Hepatocyte (in vitro differentiated cells): Measurements from ENCODE around the gene TGM2. TPM values are rescaled to one million over a fixed set of nuclear protein-coding genes. Genes with fewer than 3 reads are reported as not detected.
"Not testable (repeated sequence)": the region's sequence is repeated elsewhere in the genome, so short reads cannot be mapped to it uniquely, and the experiment has no call there.

ENCODE experiments used
- DNase-seq: peaks from one replicate; pipeline ENCODE4 v3.0.0-alpha.2; 2016; ENCODE audit warnings: low spot score
- H2AFZ ChIP-seq: fragments of 200-600 bp; sonication (generic); 2 replicates; pipeline ENCODE4 v1.6.0; 2016; ENCODE audit warnings: antibody characterized with exemption, mild to moderate bottlenecking
- H3K27ac ChIP-seq: fragments of 200-600 bp; sonication (generic); 2 replicates; pipeline ENCODE4 v1.5.1; 2016; ENCODE audit warnings: mild to moderate bottlenecking
- H3K27me3 ChIP-seq: fragments of 200-600 bp; sonication (generic); 2 replicates; pipeline ENCODE4 v1.6.1; 2016
- H3K36me3 ChIP-seq: fragments of 200-600 bp; sonication (generic); replicated peaks from 2 replicates; pipeline ENCODE4 v1.5.1; 2016; ENCODE audit warnings: low read depth; ENCODE audit not compliant: insufficient read depth
- H3K4me1 ChIP-seq: fragments of 200-600 bp; sonication (generic); 2 replicates; pipeline ENCODE4 v1.5.1; 2016; ENCODE audit warnings: mild to moderate bottlenecking, moderate library complexity; ENCODE audit not compliant: insufficient read depth
- H3K4me2 ChIP-seq: fragments of 200-600 bp; sonication (generic); 2 replicates; pipeline ENCODE4 v1.6.0; 2016
- H3K4me3 ChIP-seq: fragments of 200-600 bp; sonication (generic); 2 replicates; pipeline ENCODE4 v1.5.1; 2016; ENCODE audit warnings: mild to moderate bottlenecking
- H3K79me2 ChIP-seq: fragments of 200-600 bp; sonication (generic); 2 replicates; pipeline ENCODE4 v1.6.0; 2017; ENCODE audit warnings: mild to moderate bottlenecking
- H3K9me2 ChIP-seq: fragments of 200-600 bp; sonication (generic); replicated peaks from 2 replicates; pipeline ENCODE4 v1.6.0; 2017; ENCODE audit warnings: mild to moderate bottlenecking; ENCODE audit not compliant: insufficient read depth
- H3K9me3 ChIP-seq: fragments of 200-600 bp; sonication (generic); 2 replicates; pipeline ENCODE4 v1.5.1; 2016; ENCODE audit warnings: low read depth, mild to moderate bottlenecking
- H4K20me1 ChIP-seq: fragments of 200-600 bp; sonication (generic); 2 replicates; pipeline ENCODE4 v1.6.0; 2016; ENCODE audit warnings: mild to moderate bottlenecking; ENCODE audit not compliant: insufficient read depth, poor library complexity, severe bottlenecking
- EZH2 ChIP-seq: fragments of 200-600 bp; sonication (generic); IDR thresholded peaks from 2 replicates; pipeline ENCODE4 v1.6.1; 2016; ENCODE audit warnings: antibody characterized with exemption, mild to moderate bottlenecking, borderline replicate concordance
- EZH2phosphoT487 ChIP-seq: fragments of 200-600 bp; sonication (generic); IDR thresholded peaks from one replicate; pipeline ENCODE4 v1.6.1; 2018; ENCODE audit warnings: antibody characterized with exemption, mild to moderate bottlenecking, low read depth, moderate library complexity; ENCODE audit not compliant: unreplicated experiment, severe bottlenecking
- WGBS: methylation state at CpG from one replicate; pipeline ENCODE4 v1.1.6; 2016; ENCODE audit warnings: low lambda C conversion rate; ENCODE audit errors: missing lambda C conversion rate; 5-methylcytosine and 5-hydroxymethylcytosine counted together
- polyA plus RNA-seq: library from polyadenylated mRNA; unstranded; fragments of >200 nt; fragmentation: Nextera tagmentation; extraction: Ambion mirVana; gene quantifications from 2 replicates; pipeline ENCODE4 v1.2.1, GENCODE V29; 2016
- total RNA-seq: library from RNA; depleted of rRNA; stranded (reverse); fragments of >200 nt; gene quantifications from 2 replicates; pipeline ENCODE4 v1.2.3, GENCODE V29; 2014
- TF ChIP-seq, protein P1 (sequence below): fragments of 200-600 bp; sonication (generic); IDR thresholded peaks from 2 replicates; pipeline ENCODE4 v1.5.1; 2016; ENCODE audit warnings: antibody characterized with exemption, mild to moderate bottlenecking; ENCODE audit not compliant: poor library complexity

Gene TGM2
- total and polyA plus RNA-seq, 2 experiments from 2014 or later, result 85.8 to 133 TPM

DNA sequence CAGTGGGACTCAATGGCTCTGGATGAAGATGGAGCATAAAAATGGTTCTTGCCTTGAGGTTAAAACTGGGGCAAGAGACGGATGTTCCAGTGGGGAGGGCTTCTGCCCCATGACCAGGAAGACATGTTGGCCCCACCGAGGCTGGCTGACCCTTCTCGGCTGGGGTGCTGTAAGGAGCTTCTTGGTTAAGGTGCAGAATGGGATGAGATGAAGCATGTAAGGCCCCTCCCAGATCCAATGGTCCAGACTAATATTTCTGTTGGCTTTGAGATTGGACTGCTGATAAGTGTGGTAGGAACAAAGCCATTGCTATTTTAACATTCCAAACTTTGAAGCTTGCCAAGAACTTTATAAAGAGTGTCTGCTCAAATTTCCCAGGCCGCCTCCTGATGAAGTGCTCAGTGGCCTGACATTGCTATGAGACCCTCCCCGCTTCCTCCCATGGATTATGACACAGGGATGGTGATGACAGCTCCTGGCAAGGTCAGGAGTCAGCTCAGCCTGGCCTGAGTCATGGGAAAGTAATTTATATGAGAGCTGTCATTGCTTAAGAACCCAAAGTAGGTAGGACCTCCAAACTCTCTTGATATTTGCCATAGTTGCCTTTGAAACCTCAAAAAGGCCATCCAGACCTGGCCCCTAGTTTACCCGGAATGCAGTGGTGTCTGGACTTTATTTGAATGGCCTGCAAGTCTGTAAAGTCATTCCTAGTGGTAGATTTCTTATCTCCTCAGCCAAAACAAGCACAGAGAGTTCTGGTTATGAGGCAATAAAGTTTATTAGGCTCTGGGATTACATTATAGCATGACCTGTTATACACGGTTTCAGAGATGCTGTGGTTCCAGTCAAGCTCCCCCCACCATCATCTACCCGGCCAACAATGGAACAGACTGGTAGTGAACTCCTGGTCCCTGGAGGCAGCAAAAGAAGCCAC lies 55.2 kb downstream of the TGM2 start:
- Histone ChIP-seq H2AFZ (no peak overlapping the region), H3K9me3 (no peaks in the 10 kb centered on the region), H4K20me1 (no peaks in the 10 kb centered on the region), H3K27ac (peak overlapping the region; percentile 90), H3K36me3 (no peaks in the 10 kb centered on the region), H3K4me1 (peaks cover 36% of the 10 kb centered on the region), H3K79me2 (no peaks in the 10 kb centered on the region), H3K9me2 (no peaks in the 10 kb centered on the region), H3K27me3 (no peaks in the 10 kb centered on the region), H3K4me3 (no peak overlapping the region), H3K4me2 (no peak overlapping the region)
- TF ChIP-seq, protein P1, sequence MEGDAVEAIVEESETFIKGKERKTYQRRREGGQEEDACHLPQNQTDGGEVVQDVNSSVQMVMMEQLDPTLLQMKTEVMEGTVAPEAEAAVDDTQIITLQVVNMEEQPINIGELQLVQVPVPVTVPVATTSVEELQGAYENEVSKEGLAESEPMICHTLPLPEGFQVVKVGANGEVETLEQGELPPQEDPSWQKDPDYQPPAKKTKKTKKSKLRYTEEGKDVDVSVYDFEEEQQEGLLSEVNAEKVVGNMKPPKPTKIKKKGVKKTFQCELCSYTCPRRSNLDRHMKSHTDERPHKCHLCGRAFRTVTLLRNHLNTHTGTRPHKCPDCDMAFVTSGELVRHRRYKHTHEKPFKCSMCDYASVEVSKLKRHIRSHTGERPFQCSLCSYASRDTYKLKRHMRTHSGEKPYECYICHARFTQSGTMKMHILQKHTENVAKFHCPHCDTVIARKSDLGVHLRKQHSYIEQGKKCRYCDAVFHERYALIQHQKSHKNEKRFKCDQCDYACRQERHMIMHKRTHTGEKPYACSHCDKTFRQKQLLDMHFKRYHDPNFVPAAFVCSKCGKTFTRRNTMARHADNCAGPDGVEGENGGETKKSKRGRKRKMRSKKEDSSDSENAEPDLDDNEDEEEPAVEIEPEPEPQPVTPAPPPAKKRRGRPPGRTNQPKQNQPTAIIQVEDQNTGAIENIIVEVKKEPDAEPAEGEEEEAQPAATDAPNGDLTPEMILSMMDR, result no peak
- TF ChIP-seq EZH2phosphoT487 (no peak), EZH2 (no peak)
- DNase-seq, result peak; percentile 75
- 40% methylated on average over 8 of the region's 8 CpGs for WGBS

DNA sequence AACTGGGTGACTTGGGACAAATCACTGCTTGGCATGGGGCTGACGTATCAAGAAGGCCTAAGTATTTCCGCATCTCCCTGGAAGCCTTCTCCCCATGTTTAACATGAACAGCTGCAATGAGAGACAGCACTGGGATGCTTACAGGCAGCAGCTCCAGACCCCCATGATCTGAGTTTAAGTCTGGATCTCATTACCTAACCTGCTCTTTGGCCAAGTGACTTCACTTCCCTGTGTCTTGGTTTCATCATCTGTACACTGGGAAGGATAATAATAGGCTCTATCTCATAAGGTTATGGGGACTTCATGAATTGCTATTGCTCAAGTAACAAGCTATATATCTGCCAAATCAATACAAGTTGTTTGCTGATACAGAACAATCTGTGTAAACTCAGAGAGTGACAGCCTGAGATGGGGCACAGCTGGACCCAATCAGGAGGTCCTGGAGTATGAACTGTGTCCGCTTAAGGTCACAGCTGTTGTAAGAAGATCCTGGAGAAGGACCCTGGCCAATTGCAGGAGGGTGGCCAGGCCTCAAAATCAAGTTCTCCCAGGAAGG lies 56.0 kb downstream of the TGM2 start:
- Histone ChIP-seq H3K9me2 (no peaks in the 10 kb centered on the region), H3K4me3 (no peak overlapping the region), H3K4me2 (peak overlapping the region; percentile 27), H3K36me3 (no peaks in the 10 kb centered on the region), H3K4me1 (peaks cover 36% of the 10 kb centered on the region), H4K20me1 (no peaks in the 10 kb centered on the region), H3K27me3 (no peaks in the 10 kb centered on the region), H2AFZ (no peak overlapping the region), H3K79me2 (no peaks in the 10 kb centered on the region), H3K9me3 (no peaks in the 10 kb centered on the region), H3K27ac (peak overlapping the region; percentile 90)
- TF ChIP-seq EZH2phosphoT487, result no peak
- TF ChIP-seq, protein P1, result no peak
- no peak for TF ChIP-seq EZH2
- WGBS, result 69% methylated on average over 3 of the region's 3 CpGs
- DNase-seq, result no peak

DNA sequence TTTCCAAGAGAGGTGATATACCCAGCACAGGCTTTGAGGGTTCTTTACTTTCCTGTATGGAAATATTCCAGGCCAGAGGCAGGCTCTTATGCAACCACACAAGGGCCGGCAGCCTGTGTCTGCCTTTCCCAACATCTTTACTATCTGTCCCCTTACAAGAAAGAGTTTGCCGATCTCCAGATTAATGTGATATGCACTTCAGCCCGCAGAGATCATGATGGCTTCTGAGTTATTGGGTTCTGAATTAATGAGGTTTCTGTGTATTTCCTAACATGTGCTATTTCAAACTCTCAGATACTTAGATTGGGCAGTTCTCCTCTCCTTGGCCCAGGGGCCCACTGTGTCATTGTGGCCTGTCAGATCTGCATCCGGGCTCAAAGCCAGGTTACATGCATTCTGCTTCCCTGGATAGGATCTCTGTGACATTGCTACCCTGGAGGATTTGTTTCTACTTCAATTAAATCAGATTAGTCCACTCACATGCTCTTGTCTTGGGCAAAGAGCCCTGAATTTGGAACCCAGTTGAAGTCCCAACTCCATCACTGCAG lies 56.6 kb downstream of the TGM2 start:
- Histone ChIP-seq H3K9me2 (no peaks in the 10 kb centered on the region), H2AFZ (no peak overlapping the region), H3K27ac (peak overlapping the region; percentile 90), H3K27me3 (no peaks in the 10 kb centered on the region), H4K20me1 (no peaks in the 10 kb centered on the region), H3K9me3 (no peaks in the 10 kb centered on the region), H3K79me2 (no peaks in the 10 kb centered on the region), H3K4me3 (no peak overlapping the region), H3K36me3 (no peaks in the 10 kb centered on the region), H3K4me2 (peak overlapping the region; percentile 27), H3K4me1 (peaks cover 36% of the 10 kb centered on the region)
- WGBS, result 60% methylated on average over 4 of the region's 4 CpGs
- TF ChIP-seq EZH2phosphoT487 (no peak), EZH2 (no peak)
- TF ChIP-seq, protein P1, result no peak
- no peak for DNase-seq

- H3K4me1 ChIP-seq, result peaks cover 36% of the 10 kb centered on the region
- H2AFZ ChIP-seq, H3K4me2 ChIP-seq, H3K36me3 ChIP-seq, H3K27me3 ChIP-seq, H3K9me2 ChIP-seq, H4K20me1 ChIP-seq, H3K79me2 ChIP-seq, H3K9me3 ChIP-seq, H3K4me3 ChIP-seq, DNase-seq: not testable (repeated sequence)
- 84% methylated on average over 7 of the region's 7 CpGs for WGBS
- peak overlapping the region; percentile 90 for H3K27ac ChIP-seq
Measured at GRCh38 chr20:38107916-38108315, 57.2 kb downstream of the TGM2 start.

DNA sequence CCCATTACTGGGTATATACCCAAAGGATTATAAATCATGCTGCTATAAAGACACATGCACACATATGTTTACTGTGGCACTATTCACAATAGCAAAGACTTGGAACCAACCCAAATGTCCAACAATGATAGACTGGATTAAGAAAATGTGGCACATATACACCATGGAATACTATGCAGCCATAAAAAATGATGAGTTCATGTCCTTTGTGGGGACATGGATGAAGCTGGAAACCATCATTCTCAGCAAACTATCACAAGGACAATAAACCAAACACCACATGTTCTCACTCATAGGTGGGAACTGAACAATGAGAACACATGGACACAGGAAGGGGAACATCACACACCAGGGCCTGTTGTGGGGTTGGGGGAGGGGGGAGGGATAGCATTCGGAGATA lies 57.7 kb downstream of the TGM2 start:
- not testable (repeated sequence) for DNase-seq, H3K36me3 ChIP-seq, H3K4me3 ChIP-seq, H3K27ac ChIP-seq, H2AFZ ChIP-seq, H3K27me3 ChIP-seq, H3K4me2 ChIP-seq, H4K20me1 ChIP-seq, H3K9me2 ChIP-seq, H3K9me3 ChIP-seq, H3K79me2 ChIP-seq
- 88% methylated on average over 1 of the region's 1 CpG for WGBS
- H3K4me1 ChIP-seq, result peaks cover 36% of the 10 kb centered on the region
